NCI-H526 (cell line): ENCODE measurements around the gene TTC3.

Experiments used
- DNase-seq, 2 experiments: peaks; one replicate each; lab custom pipeline; 2025; lab: John Stamatoyannopoulos, UW

Gene TTC3

DNA sequence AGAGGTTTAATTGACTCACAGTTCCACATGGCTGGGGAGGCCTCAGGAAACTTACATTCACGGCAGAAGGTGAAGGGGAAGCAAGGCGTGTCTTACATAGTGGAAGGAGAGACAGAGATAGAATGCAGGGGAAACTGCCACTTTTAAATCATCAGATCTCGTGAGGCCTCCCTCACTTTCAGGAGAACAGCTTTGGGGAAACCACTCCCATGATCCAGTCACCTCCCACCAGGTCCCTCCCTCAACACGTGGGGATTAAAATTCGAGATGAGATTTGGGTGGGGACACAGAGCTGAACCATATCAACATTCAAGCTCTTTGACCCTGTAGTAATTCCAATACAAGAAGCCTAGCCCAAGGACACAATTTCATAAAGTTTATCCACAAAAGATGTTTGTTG, 13.9 kb upstream of the TTC3 start:
- DNase-seq = no peak

DNA sequence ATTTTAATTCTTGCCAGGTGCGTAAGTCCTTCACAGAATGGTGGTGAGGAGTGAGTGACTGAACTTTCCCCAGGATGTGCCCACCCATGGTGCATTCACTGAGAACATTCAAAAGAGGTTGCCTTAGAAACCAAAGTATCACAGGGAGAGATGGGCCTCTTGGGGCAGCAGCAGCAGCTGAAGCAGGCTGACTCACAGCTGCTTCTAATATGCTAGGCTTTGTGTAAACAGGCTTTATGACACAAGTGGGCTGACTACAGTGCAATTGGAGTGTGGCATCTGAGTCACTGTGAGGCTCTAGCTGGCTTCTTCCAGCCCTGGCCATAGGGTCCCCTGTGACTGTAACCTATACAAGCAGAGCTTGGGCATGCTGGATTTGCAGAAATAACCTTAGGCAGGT, 12.8 kb upstream of the TTC3 start:
- peak; percentile 17 to 45 for DNase-seq

DNA sequence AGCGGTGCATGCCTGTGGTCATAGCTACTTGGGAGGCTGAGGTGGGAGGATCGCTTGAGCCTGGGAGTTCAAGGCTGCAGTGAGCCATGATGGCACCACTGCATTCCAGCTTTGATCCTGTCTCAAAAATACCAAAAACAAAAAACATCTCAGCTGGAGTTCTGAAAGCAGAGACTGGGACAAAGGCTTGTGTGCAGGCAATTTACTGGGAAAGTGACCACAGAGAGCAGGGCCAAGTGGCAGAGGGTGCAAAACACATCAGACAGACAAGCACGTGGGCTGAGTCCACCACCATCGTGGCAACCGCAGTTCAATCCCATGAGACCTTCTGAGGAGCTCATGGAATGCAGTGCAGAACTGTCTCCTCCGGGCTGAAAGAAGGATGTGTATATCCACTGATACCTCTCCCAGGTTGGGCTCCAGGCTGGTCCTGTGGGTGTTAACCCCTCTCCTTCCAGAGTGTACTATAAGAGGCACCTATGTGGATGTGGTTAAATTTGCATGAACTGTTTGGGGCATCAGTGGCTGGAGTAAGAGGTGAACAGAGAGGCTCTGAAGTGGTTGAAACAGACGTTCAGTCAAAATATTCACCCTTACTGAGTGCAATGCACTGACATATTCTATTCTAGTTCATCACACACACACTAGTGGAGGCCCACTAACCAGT, 11.0 kb upstream of the TTC3 start:
- no peak for DNase-seq

GRCh38 chr21:37062593-37062935, 10.5 kb upstream of the TTC3 start:
- no peak for DNase-seq

- DNase-seq = no peak
Observed at GRCh38 chr21:37063433-37063832, 9.6 kb upstream of the TTC3 start.

- DNase-seq = peak in 1 of 2 experiments; percentile 1
Observed at GRCh38 chr21:37064841-37065240, 8.2 kb upstream of the TTC3 start.

GRCh38 chr21:37065561-37066177, 7.4 kb upstream of the TTC3 start:
- no peak for DNase-seq

DNA sequence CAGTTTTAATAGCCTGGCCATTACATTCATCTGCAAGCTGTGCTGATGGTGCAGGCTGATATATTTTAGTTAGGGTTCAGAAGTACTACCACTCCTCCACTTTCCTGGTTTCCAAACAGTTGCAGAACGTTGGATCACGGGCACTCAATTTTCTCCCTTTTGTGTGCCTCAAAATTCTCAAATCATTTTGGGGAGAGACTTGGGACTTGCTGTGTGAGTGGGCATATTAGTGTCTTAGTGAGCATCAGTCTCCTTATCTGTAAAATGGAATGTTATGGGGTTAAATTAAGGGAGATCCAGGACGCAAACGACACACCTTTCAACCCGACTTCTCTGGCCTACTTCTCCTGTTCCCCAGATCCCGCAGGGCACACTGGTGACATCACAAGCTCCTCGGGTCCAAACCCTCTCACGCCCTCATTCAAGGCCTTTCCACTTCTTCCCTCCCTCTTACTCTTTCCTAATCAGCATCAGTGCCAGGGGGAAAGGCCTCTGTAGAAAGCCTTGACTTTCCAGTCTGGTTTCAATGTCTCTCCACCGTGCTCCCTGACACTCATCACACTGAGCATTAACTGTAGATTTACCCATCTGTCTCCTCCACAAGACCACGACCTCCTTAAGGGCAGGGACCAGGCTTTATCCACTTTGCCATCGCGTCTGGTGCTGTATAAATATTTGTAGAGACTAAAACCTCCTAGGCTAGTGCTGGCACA, 1.3 kb upstream of the TTC3 start:
- DNase-seq = peak in 1 of 2 experiments; percentile 31

- peak; percentile 67 to 87 for DNase-seq
Observed at GRCh38 chr21:37072274-37072987, 623 bp upstream of the TTC3 start.

DNA sequence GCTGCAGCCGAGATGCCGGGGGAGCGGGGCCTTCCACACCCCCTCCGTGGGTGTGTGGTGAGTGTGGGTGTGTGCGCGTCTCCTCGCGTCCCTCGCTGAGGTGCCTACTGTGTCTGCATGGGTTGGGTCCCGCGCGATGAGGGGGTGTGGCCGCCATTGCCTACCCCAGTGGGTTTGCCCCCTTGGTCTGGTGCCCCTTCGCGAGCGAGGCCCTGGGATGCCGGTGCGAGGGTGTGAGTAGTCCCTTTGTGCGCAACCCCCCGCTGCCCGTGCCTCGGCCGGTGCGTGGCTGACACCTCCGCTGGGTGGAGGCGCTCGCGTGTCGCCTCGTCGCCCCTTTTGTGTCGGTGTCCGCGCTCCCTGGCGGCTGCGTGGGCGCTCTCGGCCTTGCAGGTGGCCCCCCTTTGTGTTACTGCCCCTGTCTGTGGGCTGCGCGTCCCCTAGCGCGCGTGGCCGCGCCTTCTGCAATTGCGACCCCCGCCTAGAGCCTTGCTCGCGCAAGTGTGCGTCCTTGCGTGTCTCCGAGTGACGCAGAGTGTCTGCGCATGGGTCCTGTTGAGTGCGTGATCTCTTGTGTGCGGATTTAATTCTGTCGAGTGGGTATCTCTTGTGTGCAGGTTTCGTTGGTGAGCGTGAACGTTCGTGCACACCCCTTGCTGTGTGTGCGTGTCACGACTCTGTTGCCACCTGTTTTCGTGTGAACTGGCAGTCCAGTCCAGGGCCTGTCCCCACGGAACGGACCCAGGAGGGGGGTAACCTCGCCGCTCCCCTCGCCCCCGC, 553 bp downstream of the TTC3 start:
- DNase-seq = peak; percentile 43 to 67

- peak; percentile 30 to 50 for DNase-seq
Observed at GRCh38 chr21:37074197-37074510, 1.1 kb downstream of the TTC3 start.

DNA sequence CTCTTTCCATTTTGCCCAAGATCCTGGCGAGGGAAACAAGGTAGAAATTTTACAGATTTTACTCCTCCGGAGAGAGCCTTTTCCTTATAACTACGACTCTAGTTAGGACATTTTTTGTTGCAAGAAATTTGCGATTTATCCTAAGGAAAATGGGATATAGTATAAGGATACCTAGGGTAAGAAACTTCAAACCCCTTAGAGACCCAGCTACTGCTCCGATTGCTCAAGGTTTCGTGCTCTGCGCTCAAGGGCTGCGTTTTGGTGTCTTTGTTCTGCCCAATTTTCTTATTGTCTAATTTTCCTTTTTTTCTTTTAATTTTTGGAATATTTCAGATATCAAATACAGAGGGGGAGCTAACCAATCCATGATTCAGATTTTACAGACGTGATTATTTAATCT, 1.5 kb downstream of the TTC3 start:
- DNase-seq = peak in 1 of 2 experiments; percentile 27

- DNase-seq = no peak
Observed at GRCh38 chr21:37075214-37075770, 2.2 kb downstream of the TTC3 start.

DNA sequence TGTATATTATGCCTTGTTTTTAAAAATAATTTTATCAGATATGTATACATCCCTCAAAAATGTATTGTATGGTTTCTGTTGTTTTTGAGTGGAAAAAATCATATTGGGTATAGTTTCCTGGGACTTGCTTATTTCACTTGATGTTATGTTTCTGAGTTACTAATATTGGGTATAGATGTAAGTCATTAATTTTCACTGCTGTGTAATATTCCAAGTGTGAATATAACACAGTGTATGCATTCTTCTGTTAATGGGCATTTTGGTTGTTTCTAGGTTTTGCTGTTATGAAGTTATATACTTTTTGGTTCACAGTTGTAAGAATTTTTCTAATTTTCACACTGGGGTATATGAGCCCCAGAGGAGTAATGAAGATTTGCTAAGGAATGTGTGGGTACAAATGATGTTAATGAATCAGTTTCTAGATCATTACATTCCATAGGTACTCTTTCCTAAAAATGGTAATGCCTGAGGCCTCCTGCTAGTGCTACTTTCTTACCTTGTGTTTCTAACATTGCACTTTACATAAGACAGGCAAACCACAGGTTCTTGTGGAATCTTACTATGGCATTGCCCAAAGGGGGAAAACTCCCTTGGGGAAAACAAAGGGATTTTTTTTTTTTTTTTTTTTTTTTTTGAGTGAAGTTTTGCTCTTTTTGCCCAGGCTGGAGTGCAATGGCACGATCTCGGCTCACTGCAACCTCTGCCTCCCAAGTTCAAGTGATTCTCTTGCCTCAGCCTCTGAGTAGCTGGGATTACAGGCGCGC, 3.2 kb downstream of the TTC3 start:
- DNase-seq = no peak

GRCh38 chr21:37077403-37077802, 4.3 kb downstream of the TTC3 start:
- DNase-seq = no peak

DNA sequence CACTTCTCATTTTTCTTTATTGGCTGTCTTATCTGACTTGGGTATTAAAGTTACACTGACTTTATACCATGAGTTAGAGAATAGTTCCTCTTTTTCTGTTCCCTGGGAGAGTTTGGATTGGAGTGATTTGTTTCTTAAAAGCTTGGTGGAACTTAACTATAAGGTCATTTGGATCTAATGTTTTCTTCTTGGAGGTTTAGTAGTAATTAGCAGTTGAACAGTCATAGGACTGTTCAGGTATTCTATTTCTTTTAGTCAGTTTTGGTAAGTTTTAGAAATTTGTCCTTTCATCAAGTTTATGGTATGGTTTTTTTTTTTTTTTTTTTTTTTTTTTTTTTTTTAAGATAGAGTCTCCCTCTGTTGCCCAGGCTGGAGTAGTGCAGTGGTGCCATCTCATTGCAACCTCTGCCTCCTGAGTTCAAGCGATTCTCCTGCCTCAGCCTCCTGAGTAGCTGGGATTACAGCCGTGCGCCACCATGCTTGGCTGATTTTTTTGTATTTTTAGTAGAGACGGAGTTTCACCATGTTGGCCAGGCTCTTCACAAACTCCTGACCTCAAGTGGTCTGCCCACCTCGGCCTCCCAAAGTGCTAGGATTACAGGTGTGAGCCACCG, 6.3 kb downstream of the TTC3 start:
- DNase-seq = no peak

GRCh38 chr21:37082375-37082774, 9.3 kb downstream of the TTC3 start:
- no peak for DNase-seq

- no peak for DNase-seq
Observed at GRCh38 chr21:37082856-37083528, 9.9 kb downstream of the TTC3 start.

- no peak for DNase-seq
Observed at GRCh38 chr21:37085726-37086125, 12.7 kb downstream of the TTC3 start.

DNA sequence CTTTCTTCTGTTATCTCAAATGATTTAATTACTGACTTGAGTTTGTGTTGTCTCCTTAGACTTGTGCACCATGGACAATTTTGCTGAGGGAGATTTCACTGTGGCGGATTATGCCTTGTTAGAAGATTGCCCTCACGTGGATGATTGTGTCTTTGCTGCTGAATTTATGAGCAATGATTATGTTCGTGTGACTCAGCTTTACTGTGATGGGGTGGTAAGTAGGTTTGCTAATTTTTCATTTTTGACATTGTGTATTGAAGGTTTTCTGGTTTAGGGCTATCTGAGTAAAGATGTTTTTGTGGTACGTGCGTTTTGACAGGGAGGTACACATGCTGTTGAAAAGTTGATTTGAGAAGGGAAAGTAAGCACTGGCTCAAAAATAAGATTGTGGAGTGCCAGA, 14.1 kb downstream of the TTC3 start:
- DNase-seq = peak in 1 of 2 experiments; percentile 43
